HG02870 (cell line): ENCODE measurements around the gene TEX14.

ENCODE experiments used
- ATAC-seq: cut with Tn5 transposase; IDR thresholded peaks from one replicate; pipeline ENCODE4 v1.9.1; 2021; ENCODE audit warnings: mild to moderate bottlenecking, moderate library complexity; ENCODE audit not compliant: unreplicated experiment

The TEX14 gene

DNA sequence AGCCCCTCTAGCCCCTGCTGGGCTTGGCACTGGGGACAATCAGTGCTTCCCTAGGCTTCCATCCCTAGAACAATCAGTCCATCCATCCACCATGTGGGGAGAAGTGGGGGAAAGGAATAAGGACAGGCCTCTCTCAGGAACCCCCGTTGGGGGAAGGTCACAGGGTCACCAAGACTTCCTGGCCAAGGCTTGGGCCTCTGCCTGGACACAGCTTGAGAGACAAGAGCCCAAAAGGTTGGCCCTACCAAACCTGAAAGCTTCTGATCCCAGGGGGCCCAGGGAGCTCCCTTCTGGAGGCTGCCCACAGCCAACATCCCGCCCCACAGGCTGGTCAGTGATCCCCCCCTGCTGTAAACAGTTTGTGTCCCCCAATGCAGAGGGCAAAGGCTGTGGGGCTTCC lies 161.2 kb downstream of the TEX14 start:
- no peak for ATAC-seq

DNA sequence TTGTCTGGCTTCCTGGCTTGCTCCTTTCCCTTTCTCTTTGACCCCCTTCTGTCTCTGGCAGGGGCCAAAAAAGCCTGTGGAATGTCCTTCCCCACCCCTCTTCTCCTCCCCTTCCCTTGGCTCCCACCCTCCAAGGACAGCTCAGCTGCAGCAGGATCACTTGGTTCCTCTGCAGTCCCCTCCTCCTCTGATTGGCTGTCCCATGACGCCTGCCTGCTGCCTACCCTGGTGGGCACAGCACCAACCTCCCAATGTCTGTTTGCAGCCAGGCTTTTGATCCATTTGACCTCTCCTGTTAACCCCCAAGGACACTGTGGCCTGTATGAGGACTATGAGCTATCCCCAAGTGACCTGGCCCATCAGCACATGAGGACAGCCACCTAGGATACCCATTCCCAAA lies 162.6 kb downstream of the TEX14 start:
- ATAC-seq, result no peak

DNA sequence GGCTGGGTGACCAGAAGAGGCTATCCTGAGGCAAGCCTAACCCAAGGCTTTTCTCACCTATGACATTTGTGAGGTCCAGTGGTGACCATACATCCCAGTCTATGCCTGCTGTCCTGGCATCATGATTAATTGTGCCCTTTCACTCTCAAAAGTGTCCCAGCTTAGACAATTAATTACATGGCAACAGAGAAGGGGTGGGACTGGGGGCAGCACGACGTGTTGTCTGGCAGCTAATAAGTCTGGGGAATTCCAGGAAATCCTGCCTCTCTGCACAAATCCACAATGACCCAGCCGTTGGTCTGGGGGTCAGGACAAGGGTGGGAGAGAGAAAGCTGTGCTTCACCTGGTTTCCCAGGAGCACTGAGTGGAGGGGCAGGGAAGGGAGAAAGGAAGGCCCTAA lies 163.4 kb downstream of the TEX14 start:
- no peak for ATAC-seq

DNA sequence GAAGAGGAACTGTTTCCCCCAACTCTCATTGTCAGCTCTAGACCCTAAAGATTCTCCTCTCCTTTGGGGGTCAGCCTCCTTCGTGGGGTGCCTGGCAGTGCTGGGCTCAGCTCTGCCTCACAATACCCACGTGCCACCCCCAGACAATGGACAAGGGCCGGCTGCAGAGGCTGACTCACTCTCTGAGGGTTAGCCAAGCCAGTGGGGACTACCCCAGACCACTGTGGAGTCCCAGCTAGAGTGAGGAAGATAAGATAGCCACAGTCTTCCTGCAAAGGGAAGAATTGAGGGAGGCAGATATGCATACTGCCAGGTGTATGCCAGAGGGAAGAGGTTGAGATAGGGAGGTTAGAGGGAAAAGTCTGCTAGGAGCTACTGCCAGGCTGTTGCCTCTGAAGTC lies 163.9 kb downstream of the TEX14 start:
- ATAC-seq, result no peak

DNA sequence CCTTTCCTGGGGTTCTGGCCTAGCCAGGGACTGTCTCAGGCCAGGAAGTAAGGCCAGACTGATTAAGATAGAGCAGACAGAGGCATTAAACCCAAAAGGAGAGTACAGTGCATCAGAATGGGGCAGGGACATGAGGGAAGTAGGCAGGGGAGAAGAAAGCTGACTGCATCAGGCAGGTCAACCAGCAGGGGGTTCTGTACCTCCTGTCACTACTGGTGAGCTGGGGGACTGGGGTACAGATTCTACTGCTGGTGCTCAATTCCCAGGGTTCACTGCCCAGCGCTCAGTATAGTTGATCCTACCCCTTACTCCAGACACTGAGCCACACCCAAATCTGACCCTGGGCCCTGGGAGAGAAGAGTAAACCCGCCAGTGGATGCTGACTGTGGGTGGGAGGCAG lies 164.5 kb downstream of the TEX14 start:
- ATAC-seq, result no peak

DNA sequence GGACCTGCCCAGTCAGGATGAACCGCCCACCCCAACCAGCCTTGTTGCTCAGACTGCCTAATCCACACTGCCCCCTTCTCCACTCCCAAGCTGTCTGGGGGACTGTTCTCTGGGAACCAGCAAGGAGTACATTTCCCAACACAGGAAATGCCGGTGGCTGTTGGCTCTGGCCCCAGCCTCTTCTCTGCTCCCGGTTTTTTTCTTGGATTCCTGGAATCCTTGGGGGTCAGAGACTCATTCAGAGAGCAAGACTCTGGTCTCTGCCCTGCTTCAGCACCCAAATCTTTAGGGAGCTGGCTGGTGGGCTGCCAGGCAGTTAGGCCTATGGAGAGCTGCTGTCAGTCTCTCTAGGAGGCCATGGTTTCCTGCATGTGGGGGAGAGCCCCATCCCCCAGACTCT lies 166.6 kb downstream of the TEX14 start:
- ATAC-seq, result no peak

DNA sequence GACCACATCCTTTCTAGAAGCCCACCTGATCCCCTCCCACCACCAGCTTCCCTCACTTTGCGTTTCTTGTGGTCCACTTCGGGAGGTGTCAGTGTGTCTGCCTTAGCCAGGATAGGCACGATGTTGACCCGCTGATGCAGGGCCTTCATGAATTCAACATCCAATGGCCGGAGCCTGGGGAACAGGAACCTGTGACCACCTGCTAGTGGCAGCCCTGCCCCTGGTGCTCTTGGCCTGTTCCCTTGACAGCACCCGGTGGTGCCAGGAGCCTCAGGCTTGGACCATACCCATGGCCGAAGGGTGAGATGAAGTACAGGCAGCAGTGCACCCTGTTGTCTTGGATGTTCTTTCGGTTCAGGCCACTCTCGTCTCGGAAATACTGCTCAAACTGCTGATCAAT lies 170.2 kb downstream of the TEX14 start:
- no peak for ATAC-seq

DNA sequence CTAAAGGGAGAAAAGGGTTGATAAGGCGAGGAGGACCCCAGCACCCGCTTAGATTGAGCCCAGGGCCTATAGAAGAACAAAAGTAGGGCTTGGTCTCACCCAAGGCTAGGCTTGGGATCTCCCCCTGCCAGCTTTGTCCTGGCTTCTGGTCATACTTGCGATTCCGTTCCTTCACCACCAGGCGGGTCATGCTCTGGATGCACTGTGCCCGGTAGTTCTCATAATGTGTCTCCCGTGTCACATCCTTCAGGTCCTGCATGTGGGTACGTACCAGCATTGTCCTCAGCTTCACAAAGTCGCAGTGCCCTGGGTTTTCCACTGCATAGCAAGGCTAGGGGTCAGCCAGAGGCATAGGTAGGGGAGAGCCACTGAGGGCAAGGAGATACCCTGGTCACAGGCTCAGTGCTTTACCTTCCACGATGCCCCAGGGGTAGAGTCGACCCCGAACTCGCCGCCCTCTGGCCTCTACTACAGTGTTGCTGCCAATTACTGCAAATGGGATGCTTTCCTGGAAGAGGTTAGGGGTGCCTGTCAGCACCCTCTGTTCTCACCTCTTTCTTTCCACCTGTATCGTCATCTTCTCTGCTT lies 170.9 kb downstream of the TEX14 start:
- no peak for ATAC-seq

DNA sequence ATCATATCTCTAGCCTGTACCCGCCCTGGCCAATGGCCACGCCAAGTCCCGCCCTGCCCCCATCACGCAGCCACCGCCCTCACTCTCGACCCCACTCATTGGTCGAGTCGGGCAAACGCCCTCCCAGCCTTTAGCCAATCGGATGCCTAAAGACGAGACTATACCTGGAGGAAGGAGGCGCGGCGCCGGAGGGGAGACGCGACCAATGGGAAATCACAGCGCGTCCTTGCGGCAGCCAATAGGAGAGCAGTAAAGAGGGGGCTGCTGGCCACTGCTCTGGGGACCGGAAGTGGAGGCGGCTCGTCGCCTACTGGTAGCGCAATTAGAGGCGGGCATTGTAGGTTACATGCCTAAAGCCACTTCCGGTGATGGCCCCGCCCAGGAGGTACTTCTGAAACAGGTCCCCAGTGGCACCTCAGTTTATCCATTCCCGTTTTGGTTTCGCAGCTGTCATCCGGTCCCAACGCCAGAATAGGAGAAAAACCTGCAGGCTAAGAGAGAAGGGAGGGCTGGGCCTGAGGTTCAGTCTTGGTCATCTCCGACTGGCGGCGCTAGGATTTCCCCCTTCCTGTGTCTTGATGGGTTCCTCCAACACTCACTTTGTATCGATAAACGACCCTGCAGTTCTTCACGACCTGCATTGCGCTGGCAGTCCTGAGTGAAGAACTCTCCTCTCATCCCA lies 173.8 kb downstream of the TEX14 start:
- peak; percentile 77 for ATAC-seq

DNA sequence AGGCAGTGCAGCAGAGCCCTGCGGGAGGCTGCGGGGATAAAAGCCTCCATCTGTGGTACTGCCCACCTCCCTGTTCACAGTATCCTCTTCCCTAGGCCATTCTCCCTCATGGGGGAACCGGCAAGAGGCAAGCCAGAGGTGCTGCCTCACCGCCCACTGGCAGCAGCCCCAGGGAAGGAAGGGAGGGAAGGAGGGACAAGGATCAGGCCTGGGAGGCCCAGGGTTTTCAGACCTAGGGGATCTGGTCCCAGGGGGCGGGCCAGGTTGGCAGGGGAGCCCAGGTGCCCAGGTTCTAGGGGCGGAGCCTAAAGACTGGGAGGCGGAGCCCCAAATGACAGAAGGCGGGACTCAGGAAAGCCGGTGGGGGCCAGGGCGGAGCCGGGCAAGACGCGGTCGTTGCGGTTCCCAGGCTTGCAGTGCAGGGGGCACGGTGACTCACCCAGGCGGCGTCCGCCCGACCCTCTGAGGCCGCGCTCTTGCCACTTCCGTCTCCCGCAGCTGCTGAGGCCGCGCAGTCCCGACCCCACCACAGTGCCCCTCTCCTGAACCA lies 174.4 kb downstream of the TEX14 start:
- ATAC-seq, result no peak

DNA sequence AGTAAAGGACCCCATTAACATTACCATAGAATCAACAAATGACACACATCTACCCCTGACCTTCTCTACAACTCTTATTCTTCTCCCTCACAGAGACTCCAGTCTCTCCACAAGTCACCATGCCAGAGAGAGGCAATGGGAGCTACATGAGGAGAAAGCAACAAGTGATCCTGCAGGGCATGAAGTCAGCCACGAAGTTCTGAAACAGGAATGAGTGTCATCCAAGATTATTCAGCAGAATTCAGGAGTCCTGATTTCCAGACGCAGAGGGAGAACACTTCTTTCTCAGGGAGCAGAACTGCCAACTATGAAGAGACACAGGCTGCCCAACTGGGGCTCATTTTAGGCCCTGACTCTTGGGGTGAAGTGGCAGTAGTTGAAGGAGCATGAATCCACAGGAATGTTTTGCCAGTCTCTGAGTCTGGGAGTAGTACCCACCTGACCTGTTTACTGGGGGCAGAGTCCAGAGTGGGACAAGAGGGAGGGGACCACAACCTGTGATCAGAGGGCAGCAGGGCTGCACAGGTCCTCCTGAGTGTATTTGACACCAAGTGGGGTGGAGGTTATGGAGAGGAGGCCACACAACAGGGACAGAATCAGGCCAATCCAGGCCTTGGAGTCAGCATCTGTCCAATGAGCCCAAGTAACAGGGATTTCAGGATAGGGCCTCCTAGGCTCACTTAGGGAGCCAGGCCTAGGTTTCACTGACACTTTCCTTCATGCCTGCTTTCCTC lies 175.0 kb downstream of the TEX14 start:
- ATAC-seq, result no peak

DNA sequence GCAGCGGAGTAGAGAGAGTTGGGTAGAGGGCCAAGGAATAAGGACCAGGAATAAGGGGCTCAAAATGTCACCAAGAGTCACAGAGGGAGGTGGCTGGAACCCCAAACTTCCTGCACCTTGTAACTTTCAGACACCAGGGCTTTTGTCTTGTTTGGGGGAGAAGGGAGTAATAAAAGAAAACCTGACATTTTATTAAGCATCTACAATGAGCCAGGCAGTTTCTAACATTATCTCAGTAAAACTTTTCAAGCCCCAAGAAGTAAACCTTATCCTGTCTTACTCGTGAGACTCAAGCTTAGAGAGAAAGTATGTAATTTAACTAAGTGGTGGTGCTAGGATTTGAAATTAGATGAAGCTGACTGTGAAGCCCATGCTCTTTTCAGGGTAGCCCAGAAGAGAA lies 176.6 kb downstream of the TEX14 start:
- ATAC-seq, result no peak

DNA sequence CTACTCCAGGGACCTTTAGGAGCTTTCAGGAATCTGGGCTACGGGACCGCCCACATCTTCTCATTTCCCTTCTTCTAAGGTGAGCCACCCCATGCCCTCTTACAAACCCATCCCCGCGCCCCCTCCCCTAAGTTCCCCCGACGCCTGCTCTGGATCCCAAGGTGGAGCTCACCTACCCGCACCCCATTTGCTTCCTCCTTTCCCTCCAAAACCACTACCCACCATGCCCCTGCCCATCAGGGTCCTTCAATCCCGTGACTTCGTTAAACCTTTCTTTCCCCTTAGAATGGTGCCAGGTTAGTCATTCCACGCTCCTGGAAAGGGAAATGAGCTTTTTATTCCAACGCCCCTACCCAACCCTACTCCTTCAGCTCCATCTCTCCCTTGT lies 177.1 kb downstream of the TEX14 start:
- ATAC-seq, result no peak

DNA sequence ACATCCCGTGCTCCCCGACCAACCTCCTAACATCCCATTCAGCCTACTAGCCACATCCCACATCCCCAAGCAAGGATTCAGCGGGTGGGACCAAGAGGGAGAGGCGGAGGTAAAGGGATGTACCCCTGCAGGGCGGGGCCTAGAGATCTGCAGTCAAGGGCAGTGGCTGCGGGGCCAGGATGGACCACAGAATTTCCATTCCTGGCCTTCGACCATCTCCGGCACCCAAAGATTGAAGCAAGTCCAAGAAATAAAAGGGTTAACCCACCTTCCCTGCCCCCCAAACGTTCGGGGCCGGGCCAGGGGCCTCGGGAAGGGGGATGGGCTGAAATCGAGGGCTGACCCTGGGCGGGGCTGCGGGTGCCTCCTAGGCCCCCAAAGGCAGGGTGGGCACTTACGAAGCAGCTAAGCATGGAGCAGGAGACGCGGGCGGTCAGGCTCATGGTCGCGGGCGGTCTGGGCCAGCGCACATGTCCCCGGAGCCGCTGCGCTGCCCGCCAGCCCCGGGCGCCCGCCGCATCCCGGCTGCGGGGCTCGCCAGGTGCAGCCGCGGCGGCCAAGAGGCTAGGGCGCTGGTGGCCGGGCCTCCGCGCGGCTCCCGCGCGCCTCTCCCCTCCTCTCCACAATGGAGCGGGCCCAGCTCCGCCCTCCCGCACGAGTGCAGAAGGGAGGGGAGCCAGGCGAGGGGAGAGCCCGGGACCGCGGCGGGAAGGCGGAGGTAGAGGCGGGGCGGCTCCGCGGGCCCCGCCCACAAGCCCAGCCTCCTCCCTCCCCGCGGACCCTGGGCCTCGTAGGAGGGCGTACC lies 177.7 kb downstream of the TEX14 start, which contains the start of gene MTMR4:
TSS of gene MTMR4 (minus strand) at position 674 of the 805 bp plus-strand sequence. CDS start at position 443, 231 bp downstream.
- ATAC-seq, result peak; percentile 21

DNA sequence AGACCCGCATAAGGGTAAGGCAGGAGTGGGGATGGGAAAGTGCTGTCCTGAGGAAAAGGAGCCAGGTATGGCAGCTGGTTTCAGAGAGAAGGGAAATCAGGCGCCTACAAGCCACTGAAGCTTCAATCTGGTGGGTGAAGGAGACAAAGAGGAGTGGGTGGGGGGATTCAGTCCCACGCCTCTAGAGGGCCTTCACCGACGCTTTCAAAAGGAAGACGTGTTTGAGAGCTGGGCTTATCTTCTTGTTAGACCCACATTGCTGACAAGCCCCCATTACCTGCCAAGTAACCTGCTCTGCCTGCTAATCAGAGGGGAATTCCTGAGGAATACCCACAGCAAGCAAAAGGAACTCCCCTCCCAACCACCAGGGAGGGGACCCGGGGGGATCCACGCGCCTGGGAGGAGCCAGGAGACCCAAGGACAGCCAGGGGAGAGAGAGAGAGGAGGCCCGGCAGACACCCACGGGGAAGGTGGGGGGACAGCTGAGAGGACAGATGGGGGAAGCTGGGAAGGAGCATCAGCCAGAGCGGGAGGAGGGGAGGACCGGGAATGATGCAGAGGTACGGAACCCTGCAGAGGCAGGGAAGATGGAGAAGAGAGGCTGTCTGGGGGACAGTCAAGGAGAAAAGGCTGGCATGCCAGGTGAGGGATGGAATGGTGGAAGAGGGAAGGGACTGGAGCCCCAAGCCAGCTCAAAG lies 178.4 kb downstream of the TEX14 start:
- ATAC-seq, result no peak

DNA sequence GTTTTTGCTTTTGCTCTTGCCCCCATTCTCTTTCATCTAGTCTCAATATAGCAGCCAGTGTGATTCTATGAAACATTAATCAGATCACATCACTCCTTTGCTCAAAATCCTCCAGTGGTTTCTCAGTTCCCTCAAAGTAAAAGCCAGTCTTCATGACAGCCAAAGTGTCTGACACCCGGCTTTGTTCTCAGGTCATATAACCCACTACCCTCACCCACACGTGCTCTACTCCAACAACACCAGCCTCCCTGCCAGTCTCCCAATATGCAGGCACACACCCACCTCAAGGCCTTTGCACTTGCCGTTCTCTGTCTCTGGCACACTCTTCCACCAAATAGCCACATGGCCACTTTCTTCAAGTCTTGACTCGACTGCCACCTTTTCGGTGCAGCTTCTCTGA lies 181.8 kb downstream of the TEX14 start:
- ATAC-seq, result no peak

DNA sequence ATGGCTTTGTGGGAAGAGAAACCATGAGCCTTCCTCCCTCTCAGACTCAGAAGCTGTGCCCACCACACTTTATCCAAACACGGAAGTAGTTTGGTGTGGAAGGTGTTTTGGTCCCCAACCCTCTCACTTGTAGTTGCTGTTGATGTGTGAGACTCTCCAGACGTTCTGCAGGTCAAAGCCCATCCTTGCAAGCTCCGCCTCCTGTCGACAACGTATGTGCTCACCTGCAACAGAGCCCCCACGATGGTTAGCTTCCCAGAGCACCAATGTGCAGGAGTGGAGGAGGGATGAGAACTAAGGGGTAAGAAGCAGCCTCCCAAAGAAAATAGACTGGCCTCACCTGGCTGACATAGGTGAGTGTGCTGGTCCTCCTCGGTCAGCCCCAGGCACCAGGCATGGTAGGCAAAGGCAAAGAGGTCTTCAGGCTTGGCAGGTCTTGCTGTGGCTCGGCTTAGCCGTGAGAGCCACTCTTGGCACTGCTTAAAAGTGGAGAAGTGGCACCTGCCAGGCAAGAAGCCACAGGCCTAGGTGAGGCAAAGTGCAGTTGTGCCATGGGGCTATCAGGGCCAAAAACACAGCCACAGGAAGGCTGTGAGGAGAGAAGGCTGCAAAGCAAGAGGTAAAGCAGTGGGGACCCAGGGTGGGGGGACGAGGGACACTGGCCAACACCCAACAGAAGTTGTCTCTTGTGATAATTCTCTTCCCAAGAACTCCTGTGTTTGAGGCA lies 183.3 kb downstream of the TEX14 start:
- ATAC-seq, result no peak

DNA sequence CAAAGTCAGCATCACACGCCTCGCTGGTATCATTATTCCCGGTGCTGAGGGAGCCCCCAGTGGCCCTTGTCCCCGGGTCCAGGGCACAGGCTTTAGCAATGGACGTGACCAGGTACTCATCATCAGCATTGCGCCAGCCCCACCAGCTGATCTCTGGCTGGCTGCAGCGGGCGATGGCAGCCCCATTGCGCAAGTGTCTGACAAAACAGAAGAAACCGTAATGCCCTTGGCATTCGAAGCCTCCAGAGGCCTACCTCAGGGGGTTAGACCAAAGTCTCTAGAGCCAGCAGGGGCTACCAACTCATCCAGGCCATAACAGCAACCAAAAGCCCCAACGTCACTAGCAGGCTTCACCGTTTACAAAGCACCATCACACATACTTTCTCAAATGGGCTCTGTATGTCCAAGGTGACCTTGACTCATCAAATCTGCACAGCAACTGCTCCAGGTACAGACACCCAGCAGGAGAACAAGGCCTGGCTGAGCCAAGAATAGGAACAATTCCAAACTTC lies 184.7 kb downstream of the TEX14 start:
- no peak for ATAC-seq
